IPS-18c (cell line): ENCODE data around the gene OIT3.

ENCODE experiments used
- H3K4me3 ChIP-seq: 2 replicates; pipeline ENCODE4 v1.7.0; 2013; ENCODE audit warnings: low read depth, mild to moderate bottlenecking, low read length, moderate library complexity; ENCODE audit not compliant: insufficient read depth
- H3K9me3 ChIP-seq: one replicate; pipeline ENCODE4 v1.6.1; 2013; ENCODE audit warnings: mild to moderate bottlenecking, low read length, moderate library complexity; ENCODE audit not compliant: control insufficient read depth, insufficient read depth

OIT3 gene

GRCh38 chr10:72927485-72927884 is 33.9 kb downstream of the OIT3 start:
- no peaks in the 10 kb centered on the region for H3K9me3 ChIP-seq
- H3K4me3 ChIP-seq = no peak overlapping the region

- no peak overlapping the region for H3K4me3 ChIP-seq
- no peaks in the 10 kb centered on the region for H3K9me3 ChIP-seq
These were observed 35.3 kb downstream of the OIT3 start for GRCh38 chr10:72928798-72929197.

- Histone ChIP-seq H3K4me3 (no peak overlapping the region), H3K9me3 (no peaks in the 10 kb centered on the region)
These were observed 36.7 kb downstream of the OIT3 start for GRCh38 chr10:72930276-72930675.

GRCh38 chr10:72932259-72933015 is 38.9 kb downstream of the OIT3 start:
- Histone ChIP-seq H3K4me3 (no peak overlapping the region), H3K9me3 (no peaks in the 10 kb centered on the region)

- no peak overlapping the region for H3K4me3 ChIP-seq
These were observed 41.8 kb downstream of the OIT3 start for GRCh38 chr10:72935361-72935760.

GRCh38 chr10:72943498-72944234 is 50.1 kb downstream of the OIT3 start:
- no peak overlapping the region for H3K4me3 ChIP-seq
- no peaks in the 10 kb centered on the region for H3K9me3 ChIP-seq

More at GRCh38 chr10:72935361-72935760, 41.8 kb downstream of the OIT3 start:
- H3K9me3 ChIP-seq = no peaks in the 10 kb centered on the region

- Histone ChIP-seq H3K4me3 (no peak overlapping the region), H3K9me3 (no peaks in the 10 kb centered on the region)
These were observed 53.4 kb downstream of the OIT3 start for GRCh38 chr10:72946963-72947362.

- Histone ChIP-seq H3K9me3 (no peaks in the 10 kb centered on the region), H3K4me3 (no peak overlapping the region)
These were observed 55.2 kb downstream of the OIT3 start for GRCh38 chr10:72948762-72949161.

GRCh38 chr10:72951760-72952159 is 58.2 kb downstream of the OIT3 start:
- H3K4me3 ChIP-seq = no peak overlapping the region
- no peaks in the 10 kb centered on the region for H3K9me3 ChIP-seq

- H3K9me3 ChIP-seq = no peaks in the 10 kb centered on the region
- no peak overlapping the region for H3K4me3 ChIP-seq
These were observed 58.6 kb downstream of the OIT3 start for GRCh38 chr10:72952189-72952588.

GRCh38 chr10:72952642-72953158 is 59.2 kb downstream of the OIT3 start:
- H3K4me3 ChIP-seq = no peak overlapping the region

GRCh38 chr10:72953687-72954086 is 60.1 kb downstream of the OIT3 start:
- Histone ChIP-seq H3K4me3 (no peak overlapping the region), H3K9me3 (no peaks in the 10 kb centered on the region)

More at GRCh38 chr10:72952642-72953158, 59.2 kb downstream of the OIT3 start:
- no peaks in the 10 kb centered on the region for H3K9me3 ChIP-seq

- no peak overlapping the region for H3K4me3 ChIP-seq
- no peaks in the 10 kb centered on the region for H3K9me3 ChIP-seq
These were observed 60.7 kb downstream of the OIT3 start for GRCh38 chr10:72954230-72954595.

GRCh38 chr10:72954596-72955554 is 61.3 kb downstream of the OIT3 start, which contains the start of gene PLA2G12B:
PLA2G12B (minus strand) TSS chr10:72954806; CDS start chr10:72954685, 121 bp downstream.
- Histone ChIP-seq H3K9me3 (no peaks in the 10 kb centered on the region), H3K4me3 (no peak within 1 kb of the TSS)

GRCh38 chr10:72956001-72956400 is 62.5 kb downstream of the OIT3 start:
- no peak overlapping the region for H3K4me3 ChIP-seq
- H3K9me3 ChIP-seq = no peaks in the 10 kb centered on the region

GRCh38 chr10:72976886-72977285 is 83.3 kb downstream of the OIT3 start:
- no peak overlapping the region for H3K4me3 ChIP-seq
- peaks cover 3% of the 10 kb centered on the region for H3K9me3 ChIP-seq

- H3K9me3 ChIP-seq = peaks cover 3% of the 10 kb centered on the region
- no peak overlapping the region for H3K4me3 ChIP-seq
These were observed 86.2 kb downstream of the OIT3 start for GRCh38 chr10:72979709-72980108.
